Transverse colon (tissue), 4 donors: Measurements from ENCODE around the gene ZNF217. TPM values are rescaled to one million over a fixed set of nuclear protein-coding genes. Genes with fewer than 3 reads are reported as not detected.

Source experiments
- DNase-seq: peaks from one replicate; pipeline ENCODE4 v3.0.0-alpha.2; 2019
- H3K27ac ChIP-seq, 4 donors: fragments of 200-600 bp; sonication (generic); 2 replicates each; pipeline ENCODE4 v1.5.1; 2016 to 2018; ENCODE audit warnings: inconsistent platforms in 4 of 4
- H3K27me3 ChIP-seq: fragments of 200-600 bp; sonication (generic); 2 replicates; pipeline ENCODE4 v1.5.1; 2017; ENCODE audit warnings: inconsistent platforms
- H3K36me3 ChIP-seq, 4 donors: fragments of 200-600 bp; sonication (generic); 2 replicates each; pipeline ENCODE4 v1.5.1; 2017 to 2019; ENCODE audit warnings: inconsistent platforms in 4 of 4
- H3K4me1 ChIP-seq, 4 donors: fragments of 200-600 bp; sonication (generic); 2 replicates each; pipeline ENCODE4 v1.5.1; 2017 to 2020; ENCODE audit warnings: inconsistent platforms in 4 of 4
- H3K4me3 ChIP-seq, 4 donors: fragments of 200-600 bp; sonication (generic); 1 replicate in 1 of 4; 2 replicates in 3 of 4; pipeline versions ENCODE4 v1.5.1 to v1.6.1; 2017 to 2019; ENCODE audit warnings: inconsistent platforms in 4 of 4
- H3K9me3 ChIP-seq, 2 donors: fragments of 200-600 bp; sonication (generic); 2 replicates each; pipeline ENCODE4 v1.5.1; 2017 to 2019; ENCODE audit warnings: inconsistent platforms in 2 of 2
- CTCF ChIP-seq, 5 experiments: fragments of 200-600 bp in 3 of 5; fragments of 450-650 bp in 2 of 5; sonication (generic) in 3 of 5; IDR thresholded peaks; 1 replicate in 2 of 5; 2 replicates in 3 of 5; pipeline ENCODE4 v1.5.1; 2016 to 2017; ENCODE audit warnings: antibody characterized with exemption in 5 of 5, inconsistent platforms in 3 of 5, mild to moderate bottlenecking in 2 of 5, moderate library complexity in 1 of 5
- EP300 ChIP-seq: sonication (generic); formaldehyde crosslinking; IDR thresholded peaks from one replicate; pipeline ENCODE4 v1.6.1; 2017; ENCODE audit warnings: antibody characterized with exemption, low read depth
- POLR2A ChIP-seq: fragments of 450-650 bp; IDR thresholded peaks from one replicate; pipeline ENCODE4 v1.6.1; 2016; ENCODE audit warnings: antibody characterized with exemption, mild to moderate bottlenecking, moderate library complexity
- POLR2AphosphoS5 ChIP-seq, 3 donors: sonication (generic); formaldehyde crosslinking; IDR thresholded peaks; one replicate each; pipeline ENCODE4 v1.6.1; 2016; ENCODE audit warnings: antibody characterized with exemption in 3 of 3
- WGBS, 2 donors: methylation state at CpG; one replicate each; pipeline ENCODE4 v1.1.5; 2018; ENCODE audit warnings: low coverage in 1 of 2; 5-methylcytosine and 5-hydroxymethylcytosine counted together
- in situ Hi-C, 4 donors: fragments of 200-750 bp; cut with MboI; loops; one replicate each; pipeline versions ENCODE4 v1.15.0 to v1.15.1; 2017; ENCODE audit warnings: low sequenced_read_pairs in 3 of 4, low pct_ligation_motif_present in 1 of 4, low pct_unique_long_range_greater_than_20kb in 1 of 4
- intact Hi-C: fragments of 100-400 bp; cut with DNase I; formaldehyde crosslinking; loops from one replicate; pipeline ENCODE4 v1.15.1; 2023; ENCODE audit warnings: low total_unique reads
- total RNA-seq, 4 donors: library from RNA; depleted of rRNA; stranded (reverse); fragments of >200 nt; gene quantifications; one replicate each; pipeline ENCODE4 v1.1.0, GENCODE V29; 2016

ZNF217 gene
- total RNA-seq, 4 donors from 2014 or later, result 28.9 to 82.6 (median 46.0) TPM

DNA sequence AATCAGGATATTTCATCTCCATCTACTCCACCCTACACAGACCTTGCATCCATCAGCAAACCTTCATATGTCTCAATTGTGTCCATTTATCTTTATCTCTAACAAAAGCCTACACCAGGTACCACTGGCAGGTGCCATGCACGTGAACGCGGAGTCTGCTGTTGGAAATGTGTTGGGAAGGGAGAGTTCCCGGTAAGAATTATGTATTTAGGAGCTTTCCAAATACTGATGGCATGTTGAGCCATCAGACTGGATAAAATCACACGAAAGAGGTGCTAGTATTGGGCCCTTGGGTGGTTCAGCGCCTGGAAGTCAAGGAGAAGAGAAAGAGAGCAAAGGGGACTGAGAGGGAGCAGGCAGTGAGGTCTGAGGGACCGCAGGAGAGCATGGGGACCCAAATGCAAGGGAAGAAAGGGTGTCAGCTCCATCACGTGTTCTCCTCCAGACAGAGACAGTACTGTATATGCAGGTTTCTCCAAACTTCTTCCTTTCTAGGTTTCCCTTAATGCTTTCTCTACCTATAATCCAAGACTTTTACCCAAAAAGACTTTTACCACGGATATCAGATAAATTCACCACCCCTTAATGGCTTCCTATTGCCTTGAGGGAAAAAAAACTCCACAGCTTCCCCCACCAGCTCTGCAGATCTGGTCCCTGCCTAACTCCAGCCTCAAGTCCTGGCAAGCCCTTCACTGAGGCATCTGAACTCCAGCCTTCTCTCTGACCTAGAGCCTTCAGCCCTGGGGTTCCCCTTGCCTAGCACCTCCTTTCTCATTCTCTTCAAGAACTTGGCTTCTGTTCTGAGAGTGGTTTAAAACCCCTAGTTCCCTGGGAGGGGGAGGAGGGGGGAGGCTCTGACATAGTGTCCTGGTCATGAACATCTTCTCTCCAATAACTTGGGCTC, 4.8 kb upstream of the ZNF217 start:
- no peak for DNase-seq
- WGBS, 2 donors, result 86% methylated on average over 9 of the region's 9 CpGs
- intact Hi-C loops (no loop called here), in situ Hi-C loops (loop anchor here in 1 of 4 donors (25.0 kb wide), 2 partner anchors 239 to 314 kb away; no protein-coding TSS in a partner anchor)
- Histone ChIP-seq H3K9me3 (no peaks in the 10 kb centered on the region), H3K27ac (peak overlapping the region in 3 of 4 donors; percentile 11 to 100 (median 26)), H3K4me3 (no peak overlapping the region), H3K27me3 (no peaks in the 10 kb centered on the region), H3K4me1 (peaks cover 0 to 28% (median 1%) of the 10 kb centered on the region in 4 donors), H3K36me3 (no peaks in the 10 kb centered on the region)
- no peak for TF ChIP-seq EP300
- no peak for TF ChIP-seq CTCF (IDR thresholded peaks at IDR 0.05)
- TF ChIP-seq POLR2A, result no peak
- no peak for TF ChIP-seq POLR2AphosphoS5 (IDR thresholded peaks at IDR 0.05)

GRCh38 chr20:53597521-53598120, 4.0 kb upstream of the ZNF217 start:
- H3K27me3 ChIP-seq, result no peaks in the 10 kb centered on the region
- H3K27ac ChIP-seq, result peak overlapping the region; percentile 99 to 100 (median 100)
- in situ Hi-C loops (loop anchor here in 1 of 4 donors (25.0 kb wide), 2 partner anchors 240 to 315 kb away; no protein-coding TSS in a partner anchor), intact Hi-C loops (no loop called here)
- no peak for DNase-seq
- no peaks in the 10 kb centered on the region for H3K9me3 ChIP-seq
- peak overlapping the region in 3 of 4 donors; percentile 68 to 99 (median 92) for H3K4me3 ChIP-seq
- no peaks in the 10 kb centered on the region for H3K36me3 ChIP-seq
- WGBS, 2 donors, result 44 to 57% methylated on average over 4 of the region's 4 CpGs
- peaks cover 0 to 28% (median 1%) of the 10 kb centered on the region in 4 donors for H3K4me1 ChIP-seq
- TF ChIP-seq CTCF (IDR thresholded peaks at IDR 0.05) (no peak), POLR2A (peak; percentile 89), POLR2AphosphoS5 (IDR thresholded peaks at IDR 0.05) (peak; percentile 75 to 96 (median 95))

GRCh38 chr20:53597030-53597482, 3.4 kb upstream of the ZNF217 start:
- intact Hi-C loops (no loop called here), in situ Hi-C loops (loop anchor here in 1 of 4 donors (25.0 kb wide), 2 partner anchors 240 to 315 kb away; no protein-coding TSS in a partner anchor)
- no peaks in the 10 kb centered on the region for H3K36me3 ChIP-seq
- no peak for DNase-seq
- H3K4me3 ChIP-seq, result peak overlapping the region; percentile 8 to 99 (median 80)
- H3K27me3 ChIP-seq, result no peaks in the 10 kb centered on the region
- TF ChIP-seq POLR2A (no peak), EP300 (no peak), CTCF (IDR thresholded peaks at IDR 0.05) (no peak)
- peak overlapping the region; percentile 99 to 100 (median 100) for H3K27ac ChIP-seq
- H3K9me3 ChIP-seq, result no peaks in the 10 kb centered on the region
- H3K4me1 ChIP-seq, result peaks cover 0 to 28% (median 1%) of the 10 kb centered on the region in 4 donors
- WGBS, 2 donors, result 6 to 39% methylated on average over 3 of the region's 3 CpGs
